Endothelial cell of umbilical vein (primary cell): Measurements from ENCODE around the gene MFSD8.
"Not testable (repeated sequence)": the region's sequence is repeated elsewhere in the genome, so short reads cannot be mapped to it uniquely, and the experiment has no call there.

Experiments
- CTCF ChIP-seq, 2 donors: IDR thresholded peaks; 1 replicate in 1 of 2; 2 replicates in 1 of 2; pipeline ENCODE4 v1.5.1; 2011; ENCODE audit warnings: low read length in 2 of 2, mild to moderate bottlenecking in 2 of 2, moderate library complexity in 2 of 2, control low read depth in 1 of 2, inconsistent platforms in 1 of 2, low read depth in 1 of 2; ENCODE audit not compliant: insufficient read depth in 1 of 2; ENCODE audit errors: extremely low read depth in 1 of 2
- EZH2 ChIP-seq: IDR thresholded peaks from 2 replicates; pipeline ENCODE4 v1.6.1; 2012; ENCODE audit warnings: borderline replicate concordance, low read depth, mild to moderate bottlenecking, moderate library complexity, low read length, inconsistent platforms; ENCODE audit not compliant: severe bottlenecking
- GATA2 ChIP-seq: IDR thresholded peaks from 2 replicates; pipeline ENCODE4 v1.7.0; 2011; ENCODE audit warnings: low read depth, mild to moderate bottlenecking, moderate library complexity, mixed read lengths, low read length; ENCODE audit not compliant: insufficient read length, insufficient read depth
- JUN ChIP-seq: IDR thresholded peaks from 2 replicates; pipeline ENCODE4 v1.6.1; 2011; ENCODE audit warnings: borderline replicate concordance, low read depth; ENCODE audit not compliant: insufficient read length, insufficient read depth
- MAX ChIP-seq: IDR thresholded peaks from 2 replicates; pipeline ENCODE4 v1.6.1; 2011; ENCODE audit not compliant: insufficient read depth, insufficient read length
- POLR2A ChIP-seq: IDR thresholded peaks from 2 replicates; pipeline ENCODE4 v1.6.1; 2012; ENCODE audit warnings: low read depth, mild to moderate bottlenecking, control low read depth, low read length
- POLR2AphosphoS5 ChIP-seq: IDR thresholded peaks from 2 replicates; pipeline ENCODE4 v1.6.1; 2012; ENCODE audit warnings: low read depth, mild to moderate bottlenecking, control low read depth, low read length, moderate library complexity; ENCODE audit not compliant: insufficient read depth

GRCh38 chr4:127925720-127926119 lies 39.3 kb downstream of the MFSD8 start:
- not testable (repeated sequence) for TF ChIP-seq CTCF (IDR thresholded peaks at IDR 0.05; ENCODE audit: extremely low read depth in 1 of 2, insufficient read depth in 1 of 2, low read depth in 1 of 2, low read length in 2 of 2); GATA2; POLR2A; POLR2AphosphoS5; MAX; EZH2; JUN
